ENCODE results near the gene SYT6.

GRCh38 chr1:114144016-114144415 lies 9.7 kb downstream of the SYT6 start:
- no peak for TF ChIP-seq CTCF (IDR thresholded peaks at IDR 0.05)
- TF ChIP-seq POLR2AphosphoS5 (IDR thresholded peaks at IDR 0.05; ENCODE audit: insufficient read depth in 1 of 2, low read depth in 1 of 2), result no peak
